K562 (cell line): ENCODE results near the gene PLAAT4.

Experiments used
- CC2D1A ChIP-seq: fragments of 450-650 bp; IDR thresholded peaks from 2 replicates; pipeline ENCODE4 v1.6.1; 2017; ENCODE audit warnings: mild to moderate bottlenecking
- CREM ChIP-seq: IDR thresholded peaks from 2 replicates; pipeline ENCODE4 v1.6.1; 2014; ENCODE audit warnings: antibody characterized with exemption, low read depth
- CTCF ChIP-seq, 3 experiments: IDR thresholded peaks in 2 of 3; conservative IDR thresholded peaks in 1 of 3; 2 replicates each; pipeline ENCODE4 v1.5.1; 2011 to 2012; ENCODE audit warnings: low read length in 3 of 3, mild to moderate bottlenecking in 3 of 3, control low read depth in 2 of 3, improper control_type of control experiment in 1 of 3, inconsistent platforms in 1 of 3, low read depth in 1 of 3, mixed read lengths in 1 of 3, moderate library complexity in 1 of 3; ENCODE audit not compliant: insufficient read depth in 2 of 3
- ETV6 ChIP-seq, 3 experiments: fragments of 150-350 bp in 1 of 3; sonication (generic) in 1 of 3; formaldehyde crosslinking in 1 of 3; IDR thresholded peaks; 2 replicates each; pipeline versions ENCODE4 v1.6.1 to v1.8.0; 2014 to 2022; ENCODE audit warnings: borderline replicate concordance in 2 of 3, low read depth in 2 of 3, antibody characterized with exemption in 1 of 3, low read length in 1 of 3, mild to moderate bottlenecking in 1 of 3, missing genetic modification reagents in 1 of 3
- JUND ChIP-seq, 2 experiments: IDR thresholded peaks; 2 replicates in 1 of 2; 3 replicates in 1 of 2; pipeline ENCODE4 v1.6.1; 2011; ENCODE audit warnings: borderline replicate concordance in 2 of 2, low read depth in 2 of 2, low read length in 2 of 2, improper control_type of control experiment in 1 of 2, missing biosample characterization in 1 of 2, missing genetic modification characterization in 1 of 2, missing genetic modification reagents in 1 of 2
- MYBL2 ChIP-seq, 2 experiments: fragments of 450-650 bp in 1 of 2; sonication (generic) in 1 of 2; formaldehyde crosslinking in 1 of 2; IDR thresholded peaks; 2 replicates each; pipeline versions ENCODE4 v1.6.1 to v1.8.1; 2017 to 2022; ENCODE audit warnings: borderline replicate concordance in 1 of 2, inconsistent platforms in 1 of 2, low read depth in 1 of 2, mild to moderate bottlenecking in 1 of 2, missing genetic modification reagents in 1 of 2, moderate library complexity in 1 of 2
- NRF1 ChIP-seq, 2 experiments: fragments of 450-650 bp; IDR thresholded peaks in 1 of 2; conservative IDR thresholded peaks in 1 of 2; 2 replicates each; pipeline ENCODE4 v1.6.1; 2014; ENCODE audit warnings: mild to moderate bottlenecking in 2 of 2
- POLR2A ChIP-seq: fragments of 450-650 bp; conservative IDR thresholded peaks from 2 replicates; pipeline ENCODE4 v1.6.1; 2016
- REST ChIP-seq, 2 experiments: fragments of 450-650 bp; formaldehyde crosslinking in 1 of 2; IDR thresholded peaks; 2 replicates each; pipeline versions ENCODE4 v1.4.0 to v1.6.1; 2014 to 2020; ENCODE audit warnings: mild to moderate bottlenecking in 2 of 2, borderline replicate concordance in 1 of 2, low read depth in 1 of 2
- SAP30 ChIP-seq: fragments of 200-600 bp; sonication (generic); IDR thresholded peaks from 2 replicates; pipeline ENCODE4 v1.6.1; 2012; ENCODE audit warnings: borderline replicate concordance, low read depth, mild to moderate bottlenecking, moderate library complexity, low read length, control low read depth, inconsistent platforms; ENCODE audit not compliant: insufficient read depth, poor library complexity, severe bottlenecking
- SIRT6 ChIP-seq: IDR thresholded peaks from one replicate; pipeline ENCODE4 v1.6.1; 2012; ENCODE audit warnings: low read depth, mild to moderate bottlenecking, control low read depth, inconsistent platforms, low read length, moderate library complexity
- TCF7 ChIP-seq: sonication (generic); IDR thresholded peaks from 2 replicates; pipeline ENCODE4 v1.6.1; 2016; ENCODE audit warnings: antibody characterized with exemption, borderline replicate concordance
- TSHZ1 ChIP-seq: fragments of 250-450 bp; sonication (Bioruptor Pico); IDR thresholded peaks from 2 replicates; pipeline ENCODE4 v1.4.0; 2020; ENCODE audit warnings: mild to moderate bottlenecking, moderate library complexity
- TF ChIP-seq, protein P1 (sequence below): fragments of 250-450 bp; sonication (Bioruptor Pico); IDR thresholded peaks from 2 replicates; pipeline ENCODE4 v1.8.0; 2021; ENCODE audit warnings: borderline replicate concordance, mild to moderate bottlenecking, moderate library complexity; ENCODE audit not compliant: poor library complexity, severe bottlenecking

- TF ChIP-seq SAP30 = no peak
- TF ChIP-seq ETV6 (IDR thresholded peaks at IDR 0.05; ENCODE audit: borderline replicate concordance in 1 of 2, low read depth in 2 of 2, low read length in 1 of 2) = no peak
- TF ChIP-seq ETV6 (CRISPR knock-in tag; IDR thresholded peaks at IDR 0.05; ENCODE audit: borderline replicate concordance) = no peak
- no peak for TF ChIP-seq MYBL2 (IDR thresholded peaks at IDR 0.05; ENCODE audit: low read depth)
- TF ChIP-seq MYBL2 (CRISPR knock-in tag; IDR thresholded peaks at IDR 0.05; ENCODE audit: borderline replicate concordance) = no peak
- no peak for TF ChIP-seq SIRT6
- no peak for TF ChIP-seq CC2D1A
- TF ChIP-seq NRF1 (conservative IDR thresholded peaks at IDR 0.05 in 1 of 2, IDR thresholded peaks at IDR 0.05 in 1 of 2) = no peak
- no peak for TF ChIP-seq TSHZ1 (CRISPR knock-in tag)
- TF ChIP-seq, protein P1, sequence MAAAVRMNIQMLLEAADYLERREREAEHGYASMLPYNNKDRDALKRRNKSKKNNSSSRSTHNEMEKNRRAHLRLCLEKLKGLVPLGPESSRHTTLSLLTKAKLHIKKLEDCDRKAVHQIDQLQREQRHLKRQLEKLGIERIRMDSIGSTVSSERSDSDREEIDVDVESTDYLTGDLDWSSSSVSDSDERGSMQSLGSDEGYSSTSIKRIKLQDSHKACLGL (CRISPR knock-in tag) = no peak
- no peak for TF ChIP-seq REST (IDR thresholded peaks at IDR 0.05; ENCODE audit: borderline replicate concordance)
- no peak for TF ChIP-seq REST (CRISPR knock-in tag; IDR thresholded peaks at IDR 0.05; ENCODE audit: low read depth)
- no peak for TF ChIP-seq CTCF (IDR thresholded peaks at IDR 0.05 in 2 of 3, conservative IDR thresholded peaks at IDR 0.05 in 1 of 3; ENCODE audit: insufficient read depth in 2 of 3, low read depth in 1 of 3, low read length in 3 of 3)
- no peak for TF ChIP-seq POLR2A
- no peak for TF ChIP-seq JUND (IDR thresholded peaks at IDR 0.05; ENCODE audit: borderline replicate concordance, low read depth, low read length)
- no peak for TF ChIP-seq JUND (tag; IDR thresholded peaks at IDR 0.05; ENCODE audit: borderline replicate concordance, low read depth, low read length)
- TF ChIP-seq TCF7 = no peak
- no peak for TF ChIP-seq CREM
Observed at GRCh38 chr11:63564784-63565350, 28.3 kb downstream of the PLAAT4 start.
